ENCODE measurements around the gene CLEC2A.
"Not testable (repeated sequence)": the region's sequence is repeated elsewhere in the genome, so short reads cannot be mapped to it uniquely, and the experiment has no call there.

The CLEC2A gene

DNA sequence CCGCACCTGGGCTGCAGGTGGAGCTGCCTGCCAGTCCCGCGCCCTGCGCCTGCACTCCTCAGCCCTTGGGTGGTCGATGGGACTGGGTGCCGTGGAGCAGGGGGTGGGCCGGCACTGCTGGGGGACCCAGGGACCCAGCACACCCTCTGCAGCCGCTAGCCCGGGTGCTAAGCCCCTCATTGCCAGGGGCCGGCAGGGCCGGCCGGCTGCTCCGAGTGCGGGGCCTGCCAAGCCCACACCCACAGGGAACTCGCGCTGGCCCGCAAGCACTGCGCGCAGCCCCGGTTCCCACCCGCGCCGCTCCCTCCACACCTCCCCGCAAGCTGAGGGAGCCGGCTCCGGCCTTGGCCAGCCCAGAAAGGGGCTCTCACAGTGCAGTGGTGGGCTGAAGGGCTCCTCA, 56.0 kb downstream of the CLEC2A start:
- not testable (repeated sequence) for DNase-seq

DNA sequence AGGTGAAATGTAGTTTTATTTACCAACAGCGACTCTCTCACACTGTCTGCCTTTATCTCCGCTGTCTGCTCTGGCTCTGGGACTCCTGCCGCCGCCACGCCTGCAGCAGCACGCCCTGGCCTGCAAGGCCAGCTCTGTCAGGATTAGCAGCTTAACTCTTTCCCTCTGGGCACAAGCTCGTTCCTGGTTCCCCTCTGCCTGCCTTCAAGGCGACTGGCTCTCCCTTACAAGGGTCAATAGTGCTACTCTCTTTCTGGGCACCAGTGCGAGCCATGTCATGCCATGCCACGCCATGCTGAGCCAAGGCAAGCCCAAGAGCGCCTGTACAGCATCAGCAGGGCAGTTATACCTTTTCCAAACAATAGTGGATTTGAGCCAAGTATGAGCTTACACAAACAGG, 59.4 kb downstream of the CLEC2A start:
- DNase-seq: no peak

DNA sequence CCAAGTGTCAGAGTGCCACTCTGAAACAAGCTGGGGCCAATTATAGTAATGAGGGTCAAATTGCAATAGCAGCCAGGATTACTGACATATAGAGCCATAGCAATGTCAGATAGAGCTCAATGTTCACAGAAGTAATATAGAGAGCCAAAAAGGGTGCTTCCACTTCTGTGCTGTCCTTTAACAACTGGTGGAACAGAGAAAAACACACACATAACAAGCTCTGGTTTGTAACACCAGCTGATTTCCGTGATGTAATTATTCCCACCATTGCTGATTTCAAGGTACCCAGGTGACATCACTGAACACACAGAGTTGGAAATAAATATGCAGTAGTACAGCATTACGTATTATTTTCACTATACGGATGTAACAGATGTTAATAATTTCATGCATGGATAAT, 60.0 kb downstream of the CLEC2A start:
- no peak for DNase-seq

GRCh38 chr12:9870286-9870866, 61.8 kb downstream of the CLEC2A start:
- DNase-seq: no peak

- DNase-seq: no peak
Measured at GRCh38 chr12:9869307-9870161, 62.6 kb downstream of the CLEC2A start, which contains the start of gene CLEC2B. TSS of gene CLEC2B (minus strand) at chr12:9869354.

DNA sequence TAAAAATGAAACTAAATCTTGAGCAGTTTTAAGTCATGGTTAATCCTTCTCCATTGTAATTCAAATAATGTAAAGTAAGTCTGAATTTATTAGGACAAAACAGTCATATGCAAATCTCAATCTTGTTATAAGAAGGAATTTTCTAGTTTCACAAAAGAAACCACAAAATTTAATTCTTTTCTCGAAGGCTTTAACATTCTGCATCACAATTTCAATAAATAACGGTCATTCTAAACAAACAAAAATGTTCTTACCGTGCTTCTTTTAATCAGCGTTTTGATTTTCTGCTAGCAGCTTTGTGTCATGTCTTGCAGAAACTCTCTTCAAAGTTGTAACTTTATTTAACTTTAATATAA, 63.2 kb downstream of the CLEC2A start:
- DNase-seq: no peak

GRCh38 chr12:9868311-9868801, 63.8 kb downstream of the CLEC2A start:
- no peak for DNase-seq

DNA sequence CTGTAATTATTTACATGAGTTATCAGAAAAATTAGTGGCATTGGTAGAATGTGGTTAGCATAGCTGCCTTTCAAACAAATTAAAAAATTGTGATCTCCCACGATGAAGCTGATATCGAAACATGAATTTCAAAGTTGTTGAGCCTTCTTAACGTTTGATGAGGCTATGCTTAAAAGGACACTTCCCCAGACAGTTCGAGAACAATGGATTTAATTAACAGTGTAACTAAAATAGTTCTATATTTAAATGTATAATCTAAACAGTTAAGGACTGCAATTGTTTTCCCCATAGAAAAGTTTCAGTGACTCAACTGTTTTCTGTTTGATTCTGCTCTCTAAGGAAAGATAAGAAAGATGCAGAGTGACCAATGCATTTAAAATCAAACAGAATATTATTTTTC, 64.6 kb downstream of the CLEC2A start:
- DNase-seq: no peak

- no peak for DNase-seq
Measured at GRCh38 chr12:9866860-9867269, 65.3 kb downstream of the CLEC2A start.

GRCh38 chr12:9864913-9865675, 67.1 kb downstream of the CLEC2A start:
- DNase-seq: no peak

All from stimulated activated CD8-positive, alpha-beta memory T cell treated with anti-CD3 and anti-CD28 coated beads, Interleukin-4, amount 100 ng/mL, for 48 hours (primary cell).